ENCODE data around the gene ENDOG. TPM values are rescaled to one million over a fixed set of nuclear protein-coding genes. Genes with fewer than 3 reads are reported as not detected.
A peak's percentile ranks its signal among the peaks of the same experiment; 100 is the strongest.

ENDOG gene
- total RNA-seq, 1 experiment from 2014 or later: 16.7 TPM

DNA sequence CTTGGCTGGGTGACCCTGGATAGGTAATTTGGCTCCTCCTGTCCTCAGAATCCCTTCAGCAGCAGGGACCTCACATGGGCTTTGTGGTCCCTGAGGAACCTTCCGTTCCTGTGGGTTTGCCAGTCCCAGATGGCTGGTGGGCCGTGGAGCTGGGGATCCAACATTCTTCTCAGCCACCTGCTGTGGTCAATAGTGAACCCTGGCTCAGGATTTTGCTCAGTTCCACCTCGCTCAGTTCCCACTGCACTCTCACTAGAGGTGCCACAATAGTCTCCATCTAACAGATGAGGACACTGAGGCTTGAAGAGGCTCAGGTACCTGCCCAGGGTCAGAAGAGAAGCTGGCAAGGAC, 28.4 kb downstream of the ENDOG start:
- Mint-ChIP-seq H3K27me3 (ENCODE audit: low read depth) (no peaks in the 10 kb centered on the region), H3K36me3 (ENCODE audit: insufficient read depth in 1 of 3, low read depth in 3 of 3) (peaks cover 24 to 31% (median 30%) of the 10 kb centered on the region in 3 experiments), H3K27ac (peak overlapping the region in 1 of 3 experiments; percentile 40; a peak in 1 of 7 replicates), H3K4me3 (no peak overlapping the region), H3K9me3 (peaks cover 21 to 22% of the 10 kb centered on the region in 2 experiments), H3K4me1 (peaks cover 4 to 5% of the 10 kb centered on the region in 2 experiments; a peak in 2 of 4 replicates)
- Histone ChIP-seq H2BK20ac (ENCODE audit: low read depth, low read length, poor library complexity, severe bottlenecking) (no peak overlapping the region), H4K5ac (ENCODE audit: insufficient read length, low read depth, low read length) (no peak overlapping the region), H3K27me3 (ENCODE audit: insufficient read depth, low read length) (no peaks in the 10 kb centered on the region), H4K91ac (ENCODE audit: insufficient read length, low read depth, low read length) (no peak overlapping the region), H3K79me2 (ENCODE audit: insufficient read depth, low read length) (no peaks in the 10 kb centered on the region), H3K4me1 (ENCODE audit: insufficient read depth, low read length) (no peaks in the 10 kb centered on the region), H2BK120ac (ENCODE audit: low read depth, low read length, poor library complexity, severe bottlenecking) (no peak overlapping the region), H3K18ac (ENCODE audit: insufficient read length, low read depth, low read length) (no peak overlapping the region), H3K14ac (ENCODE audit: insufficient read depth, low read length) (no peak overlapping the region), H2AK5ac (ENCODE audit: insufficient read length, low read length) (no peak overlapping the region), H2BK15ac (ENCODE audit: low read depth, low read length) (no peak overlapping the region), H2BK5ac (ENCODE audit: insufficient read length, low read length) (no peak overlapping the region), H3K23ac (ENCODE audit: insufficient read length, low read depth, low read length) (no peak overlapping the region), H4K20me1 (ENCODE audit: control insufficient read depth, insufficient read depth, insufficient read length) (no peaks in the 10 kb centered on the region), H3T11ph (ENCODE audit: low read length) (no peak overlapping the region), H3K79me1 (ENCODE audit: insufficient read depth, low read depth, low read length, poor library complexity, severe bottlenecking) (no peaks in the 10 kb centered on the region), H3K9ac (ENCODE audit: extremely low read depth, insufficient read length, low read length) (no peak overlapping the region), H3K4ac (ENCODE audit: low read depth, low read length) (no peak overlapping the region), H3K23me2 (ENCODE audit: insufficient read length, low read depth, low read length, poor library complexity, severe bottlenecking) (no peaks in the 10 kb centered on the region), H3K27ac (ENCODE audit: insufficient read length, low read depth, low read length) (no peak overlapping the region), H4K8ac (replicated peaks; ENCODE audit: insufficient read length, low read depth, low read length) (no peak overlapping the region), H3K56ac (ENCODE audit: insufficient read length, low read depth, low read length) (no peak overlapping the region), H2AFZ (ENCODE audit: low read length) (no peak overlapping the region), H3K4me2 (ENCODE audit: insufficient read depth, insufficient read length, low read length) (no peak overlapping the region), H2BK12ac (ENCODE audit: insufficient read length, low read depth, low read length) (no peak overlapping the region), H3K9me3 (ENCODE audit: control insufficient read depth, low read depth, low read length) (no peaks in the 10 kb centered on the region)
- TF ChIP-seq, protein P1, sequence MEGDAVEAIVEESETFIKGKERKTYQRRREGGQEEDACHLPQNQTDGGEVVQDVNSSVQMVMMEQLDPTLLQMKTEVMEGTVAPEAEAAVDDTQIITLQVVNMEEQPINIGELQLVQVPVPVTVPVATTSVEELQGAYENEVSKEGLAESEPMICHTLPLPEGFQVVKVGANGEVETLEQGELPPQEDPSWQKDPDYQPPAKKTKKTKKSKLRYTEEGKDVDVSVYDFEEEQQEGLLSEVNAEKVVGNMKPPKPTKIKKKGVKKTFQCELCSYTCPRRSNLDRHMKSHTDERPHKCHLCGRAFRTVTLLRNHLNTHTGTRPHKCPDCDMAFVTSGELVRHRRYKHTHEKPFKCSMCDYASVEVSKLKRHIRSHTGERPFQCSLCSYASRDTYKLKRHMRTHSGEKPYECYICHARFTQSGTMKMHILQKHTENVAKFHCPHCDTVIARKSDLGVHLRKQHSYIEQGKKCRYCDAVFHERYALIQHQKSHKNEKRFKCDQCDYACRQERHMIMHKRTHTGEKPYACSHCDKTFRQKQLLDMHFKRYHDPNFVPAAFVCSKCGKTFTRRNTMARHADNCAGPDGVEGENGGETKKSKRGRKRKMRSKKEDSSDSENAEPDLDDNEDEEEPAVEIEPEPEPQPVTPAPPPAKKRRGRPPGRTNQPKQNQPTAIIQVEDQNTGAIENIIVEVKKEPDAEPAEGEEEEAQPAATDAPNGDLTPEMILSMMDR (conservative IDR thresholded peaks at IDR 0.05): no peak
- DNase-seq: no peak
- no CpG with 5 or more reads among the region's 3 CpGs for WGBS (ENCODE audit: extremely low coverage, insufficient read length, low lambda C conversion rate)

All from H9 (cell line).